ENCODE measurements around the gene AFAP1L2. TPM values are rescaled to one million over a fixed set of nuclear protein-coding genes. Genes with fewer than 3 reads are reported as not detected.

Gene AFAP1L2
- polyA plus RNA-seq, 1 experiment: 0.07 TPM

DNA sequence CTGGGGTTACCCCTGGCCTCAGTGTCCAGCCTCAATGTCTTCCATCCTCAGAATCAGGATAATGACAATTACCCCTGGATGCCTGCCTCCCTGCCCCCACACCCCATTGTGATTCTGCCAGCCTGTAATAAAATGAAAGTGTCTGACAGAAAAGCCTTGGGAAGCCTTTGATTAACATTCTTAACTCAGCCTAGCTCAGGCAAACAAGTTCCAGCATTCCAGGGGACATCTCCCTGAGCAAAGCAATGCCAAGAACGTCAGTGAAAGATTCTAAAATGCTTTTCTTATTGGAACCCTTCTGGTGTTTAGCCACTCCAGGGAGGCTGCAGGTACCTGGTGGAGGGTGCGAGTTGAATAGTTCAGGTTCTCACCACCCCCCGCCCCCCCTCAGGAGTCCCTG lies 18.7 kb downstream of the AFAP1L2 start:
- POLR2A ChIA-PET: no interaction called here
- CTCF ChIA-PET: interaction anchor here (0.8 kb wide), 1 partner anchor 17 kb away, joined by 3 read pairs; no protein-coding TSS in a partner anchor
- H3K27ac ChIP-seq (ENCODE audit: low read depth, low read length): no peak overlapping the region
- H3K9me3 ChIP-seq (ENCODE audit: control insufficient read depth, insufficient read depth, low read length): no peaks in the 10 kb centered on the region
- no peak overlapping the region for H3K4me3 ChIP-seq (ENCODE audit: low read depth, low read length)
- TF ChIP-seq, protein P1, sequence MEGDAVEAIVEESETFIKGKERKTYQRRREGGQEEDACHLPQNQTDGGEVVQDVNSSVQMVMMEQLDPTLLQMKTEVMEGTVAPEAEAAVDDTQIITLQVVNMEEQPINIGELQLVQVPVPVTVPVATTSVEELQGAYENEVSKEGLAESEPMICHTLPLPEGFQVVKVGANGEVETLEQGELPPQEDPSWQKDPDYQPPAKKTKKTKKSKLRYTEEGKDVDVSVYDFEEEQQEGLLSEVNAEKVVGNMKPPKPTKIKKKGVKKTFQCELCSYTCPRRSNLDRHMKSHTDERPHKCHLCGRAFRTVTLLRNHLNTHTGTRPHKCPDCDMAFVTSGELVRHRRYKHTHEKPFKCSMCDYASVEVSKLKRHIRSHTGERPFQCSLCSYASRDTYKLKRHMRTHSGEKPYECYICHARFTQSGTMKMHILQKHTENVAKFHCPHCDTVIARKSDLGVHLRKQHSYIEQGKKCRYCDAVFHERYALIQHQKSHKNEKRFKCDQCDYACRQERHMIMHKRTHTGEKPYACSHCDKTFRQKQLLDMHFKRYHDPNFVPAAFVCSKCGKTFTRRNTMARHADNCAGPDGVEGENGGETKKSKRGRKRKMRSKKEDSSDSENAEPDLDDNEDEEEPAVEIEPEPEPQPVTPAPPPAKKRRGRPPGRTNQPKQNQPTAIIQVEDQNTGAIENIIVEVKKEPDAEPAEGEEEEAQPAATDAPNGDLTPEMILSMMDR (IDR thresholded peaks at IDR 0.05; ENCODE audit: low read depth, low read length): no peak
- peaks cover 2% of the 10 kb centered on the region for H3K27me3 ChIP-seq (ENCODE audit: control insufficient read depth, insufficient read depth, low read length)
- no peak for DNase-seq (ENCODE audit: low read depth, low spot score)

DNA sequence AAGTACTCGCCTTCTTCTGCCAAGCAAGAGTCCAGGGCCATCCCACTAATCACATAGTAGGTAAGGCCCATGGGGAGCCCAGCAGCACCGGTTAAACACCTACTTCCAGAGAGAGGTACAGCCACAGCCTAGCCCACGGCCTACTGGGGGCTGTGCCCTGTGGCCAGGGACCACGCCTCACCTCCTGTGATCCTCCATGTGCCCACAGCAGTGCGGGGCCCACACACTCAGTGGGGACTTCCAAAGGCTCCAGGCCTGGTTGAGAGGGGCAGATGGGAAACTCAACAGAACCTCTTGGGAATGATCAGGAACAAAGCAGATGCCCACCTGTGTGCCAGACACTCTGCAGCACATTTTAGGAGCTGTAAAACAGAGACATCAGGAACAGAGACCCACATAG lies 19.7 kb downstream of the AFAP1L2 start:
- Histone ChIP-seq H3K27ac (ENCODE audit: low read depth, low read length) (no peak overlapping the region), H3K27me3 (ENCODE audit: control insufficient read depth, insufficient read depth, low read length) (peaks cover 2% of the 10 kb centered on the region), H3K4me3 (ENCODE audit: low read depth, low read length) (no peak overlapping the region), H3K9me3 (ENCODE audit: control insufficient read depth, insufficient read depth, low read length) (no peaks in the 10 kb centered on the region)
- TF ChIP-seq, protein P1 (IDR thresholded peaks at IDR 0.05; ENCODE audit: low read depth, low read length): no peak
- ChIA-PET CTCF (no interaction called here), POLR2A (no interaction called here)
- no peak for DNase-seq (ENCODE audit: low read depth, low spot score)

DNA sequence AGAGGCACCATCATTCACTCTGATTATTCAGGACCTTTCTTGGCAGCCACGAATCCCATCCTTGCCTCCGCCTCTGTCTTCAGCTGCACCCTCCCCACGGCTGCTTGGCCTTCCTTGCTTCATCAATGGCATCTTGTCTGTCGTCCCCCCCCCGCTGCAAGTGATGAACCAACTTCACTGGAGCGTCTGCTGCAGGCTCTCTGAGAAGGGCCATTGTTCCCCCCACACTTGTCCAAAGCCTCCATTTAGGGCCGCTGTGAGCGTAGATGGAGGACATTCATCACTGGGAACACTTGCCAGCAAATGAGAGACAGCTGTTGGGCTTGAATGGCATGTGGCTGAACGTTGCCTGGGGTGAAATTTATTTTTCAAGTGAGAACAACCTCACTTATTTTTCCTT lies 20.1 kb downstream of the AFAP1L2 start:
- ChIA-PET CTCF (no interaction called here), POLR2A (no interaction called here)
- H3K27me3 ChIP-seq (ENCODE audit: control insufficient read depth, insufficient read depth, low read length): peaks cover 2% of the 10 kb centered on the region
- H3K27ac ChIP-seq (ENCODE audit: low read depth, low read length): no peak overlapping the region
- no peak overlapping the region for H3K4me3 ChIP-seq (ENCODE audit: low read depth, low read length)
- no peak for DNase-seq (ENCODE audit: low read depth, low spot score)
- TF ChIP-seq, protein P1 (IDR thresholded peaks at IDR 0.05; ENCODE audit: low read depth, low read length): no peak
- H3K9me3 ChIP-seq (ENCODE audit: control insufficient read depth, insufficient read depth, low read length): no peaks in the 10 kb centered on the region

DNA sequence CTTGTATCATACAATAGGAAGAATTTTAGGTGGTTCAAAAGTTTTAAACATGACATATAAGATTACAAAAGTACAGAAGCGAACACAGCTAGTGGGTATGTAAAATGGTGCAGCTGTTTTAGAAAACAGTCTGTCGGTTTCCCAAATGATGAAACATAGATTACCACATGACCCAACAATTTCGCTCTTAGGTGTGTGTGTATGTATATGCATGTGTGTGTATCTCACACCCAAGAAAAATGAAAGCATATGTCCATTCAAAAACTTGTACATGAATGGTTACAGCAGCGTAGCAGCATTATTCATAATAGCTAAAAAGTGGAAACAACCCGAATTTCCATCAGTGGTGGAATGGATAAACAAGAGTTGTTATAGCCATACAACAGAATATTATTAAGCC lies 23.5 kb downstream of the AFAP1L2 start:
- peaks cover 12% of the 10 kb centered on the region for H3K27me3 ChIP-seq (ENCODE audit: control insufficient read depth, insufficient read depth, low read length)
- H3K4me3 ChIP-seq (ENCODE audit: low read depth, low read length): no peak overlapping the region
- ChIA-PET POLR2A (no interaction called here), CTCF (no interaction called here)
- H3K27ac ChIP-seq (ENCODE audit: low read depth, low read length): no peak overlapping the region
- TF ChIP-seq, protein P1 (IDR thresholded peaks at IDR 0.05; ENCODE audit: low read depth, low read length): no peak
- DNase-seq (ENCODE audit: low read depth, low spot score): no peak
- H3K9me3 ChIP-seq (ENCODE audit: control insufficient read depth, insufficient read depth, low read length): no peaks in the 10 kb centered on the region

DNA sequence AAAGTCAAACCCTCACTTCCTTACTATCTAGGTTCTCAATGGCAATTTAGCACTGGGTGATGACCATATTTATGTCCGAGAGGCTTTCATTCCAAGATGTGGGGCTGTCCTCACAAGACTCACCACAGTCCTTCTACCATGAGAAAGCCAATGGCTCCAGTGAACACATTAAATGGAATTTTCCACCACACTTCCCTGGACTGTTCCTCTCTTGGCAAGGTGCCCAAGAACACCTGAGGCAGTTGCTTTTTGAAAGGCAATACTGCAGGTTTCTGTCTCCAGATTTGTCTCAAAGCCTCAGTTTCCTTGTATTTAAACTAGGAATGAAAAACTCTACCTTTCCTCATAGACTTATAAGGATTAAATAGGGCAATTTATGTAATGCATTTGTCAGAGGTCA lies 24.2 kb downstream of the AFAP1L2 start:
- Histone ChIP-seq H3K4me3 (ENCODE audit: low read depth, low read length) (no peak overlapping the region), H3K9me3 (ENCODE audit: control insufficient read depth, insufficient read depth, low read length) (no peaks in the 10 kb centered on the region), H3K27me3 (ENCODE audit: control insufficient read depth, insufficient read depth, low read length) (peaks cover 12% of the 10 kb centered on the region), H3K27ac (ENCODE audit: low read depth, low read length) (no peak overlapping the region)
- ChIA-PET CTCF (no interaction called here), POLR2A (no interaction called here)
- no peak for DNase-seq (ENCODE audit: low read depth, low spot score)
- TF ChIP-seq, protein P1 (IDR thresholded peaks at IDR 0.05; ENCODE audit: low read depth, low read length): no peak

All from AG04450 (cell line).